Immature natural killer cell (primary cell): ENCODE measurements around the gene RAB20. TPM values are rescaled to one million over a fixed set of nuclear protein-coding genes. Genes with fewer than 3 reads are reported as not detected.
"Not testable (repeated sequence)": the region's sequence is repeated elsewhere in the genome, so short reads cannot be mapped to it uniquely, and the experiment has no call there.

Experiments used
- DNase-seq, 3 donors: peaks; one replicate each; pipeline ENCODE4 v3.0.0; 2022; ENCODE audit warnings: mixed read lengths in 1 of 3
- H3K27ac Mint-ChIP-seq, 6 donors: one replicate each; pipeline ENCODE4 v1.8.0; 2020; ENCODE audit warnings: mixed read lengths in 6 of 6, mild to moderate bottlenecking in 5 of 6, inconsistent platforms in 4 of 6, moderate library complexity in 3 of 6
- H3K27me3 Mint-ChIP-seq, 3 donors: one replicate each; pipeline ENCODE4 v1.8.0; 2020 to 2021; ENCODE audit warnings: low read depth in 3 of 3, mild to moderate bottlenecking in 3 of 3, mixed read lengths in 3 of 3, moderate library complexity in 3 of 3, inconsistent platforms in 1 of 3
- H3K36me3 Mint-ChIP-seq, 3 donors: one replicate each; pipeline ENCODE4 v1.8.0; 2020; ENCODE audit warnings: mixed read lengths in 3 of 3, inconsistent platforms in 2 of 3, mild to moderate bottlenecking in 2 of 3
- H3K4me1 Mint-ChIP-seq, 2 donors: one replicate each; pipeline ENCODE4 v1.8.0; 2020; ENCODE audit warnings: inconsistent platforms in 2 of 2, mild to moderate bottlenecking in 2 of 2, mixed read lengths in 2 of 2, moderate library complexity in 1 of 2
- H3K4me3 Mint-ChIP-seq, 5 donors: one replicate each; pipeline ENCODE4 v1.8.0; 2020; ENCODE audit warnings: mild to moderate bottlenecking in 5 of 5, mixed read lengths in 5 of 5, inconsistent platforms in 3 of 5, moderate library complexity in 3 of 5
- H3K9me3 Mint-ChIP-seq, 6 donors: one replicate each; pipeline ENCODE4 v1.8.0; 2020; ENCODE audit warnings: mild to moderate bottlenecking in 6 of 6, mixed read lengths in 6 of 6, inconsistent platforms in 4 of 6, moderate library complexity in 3 of 6
- polyA plus RNA-seq, 3 donors: library from polyadenylated mRNA; unstranded; fragments of 300-500 nt; fragmentation: Illumina TruSeq; gene quantifications; one replicate each; pipeline ENCODE4 v1.2.3, GENCODE V29; 2021

Gene RAB20
- polyA plus RNA-seq, 3 donors from 2014 or later = 0.39 to 2.7 (median 0.52) TPM

DNA sequence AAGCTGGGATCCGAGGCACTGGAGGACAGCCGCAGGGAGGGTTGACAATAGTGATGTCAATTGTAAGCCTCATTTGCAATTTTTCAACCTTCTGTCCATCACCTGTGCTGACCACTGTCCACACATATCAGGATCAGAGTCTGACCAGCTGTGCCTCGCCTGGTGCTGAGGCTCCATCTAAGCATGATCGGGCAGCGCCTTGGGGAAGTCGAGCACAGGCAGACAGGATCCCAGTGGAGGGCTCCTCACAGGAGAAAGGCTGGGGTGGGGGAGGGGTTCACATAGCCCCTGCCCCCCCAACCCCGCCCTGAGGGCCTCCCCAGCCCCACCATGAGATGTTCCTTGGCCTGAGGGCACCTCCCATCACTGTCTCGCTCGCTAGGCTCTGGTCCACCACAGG, 60.3 kb downstream of the RAB20 start:
- Mint-ChIP-seq H3K4me1 (no peaks in the 10 kb centered on the region), H3K4me3 (no peak overlapping the region), H3K27me3 (peaks cover 0 to 3% (median 3%) of the 10 kb centered on the region in 3 donors), H3K36me3 (no peaks in the 10 kb centered on the region), H3K27ac (no peak overlapping the region), H3K9me3 (no peaks in the 10 kb centered on the region)
- DNase-seq = no peak

DNA sequence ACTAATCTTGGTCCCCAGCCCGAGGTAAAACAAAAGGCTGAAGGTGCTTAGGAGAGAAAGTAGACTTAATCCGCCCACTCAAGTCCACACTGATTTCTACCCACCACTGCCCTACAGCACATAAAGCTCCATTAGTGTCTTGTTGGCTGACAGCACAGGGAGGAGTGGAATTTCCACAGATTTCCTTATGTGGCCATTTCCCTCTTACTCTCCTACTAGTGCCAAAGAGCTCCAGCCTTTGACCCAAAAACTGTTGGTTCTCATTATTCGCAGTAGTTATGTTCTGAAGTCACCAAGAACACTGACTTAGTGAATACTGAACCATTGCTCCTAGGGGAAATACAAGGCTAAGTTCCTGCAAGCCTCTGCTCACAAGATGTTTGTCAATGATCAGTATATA, 61.2 kb downstream of the RAB20 start:
- Mint-ChIP-seq H3K4me1 (no peaks in the 10 kb centered on the region), H3K27ac (no peak overlapping the region), H3K27me3 (peaks cover 0 to 3% (median 3%) of the 10 kb centered on the region in 3 donors), H3K4me3 (no peak overlapping the region), H3K36me3 (no peaks in the 10 kb centered on the region), H3K9me3 (no peaks in the 10 kb centered on the region)
- DNase-seq = no peak

DNA sequence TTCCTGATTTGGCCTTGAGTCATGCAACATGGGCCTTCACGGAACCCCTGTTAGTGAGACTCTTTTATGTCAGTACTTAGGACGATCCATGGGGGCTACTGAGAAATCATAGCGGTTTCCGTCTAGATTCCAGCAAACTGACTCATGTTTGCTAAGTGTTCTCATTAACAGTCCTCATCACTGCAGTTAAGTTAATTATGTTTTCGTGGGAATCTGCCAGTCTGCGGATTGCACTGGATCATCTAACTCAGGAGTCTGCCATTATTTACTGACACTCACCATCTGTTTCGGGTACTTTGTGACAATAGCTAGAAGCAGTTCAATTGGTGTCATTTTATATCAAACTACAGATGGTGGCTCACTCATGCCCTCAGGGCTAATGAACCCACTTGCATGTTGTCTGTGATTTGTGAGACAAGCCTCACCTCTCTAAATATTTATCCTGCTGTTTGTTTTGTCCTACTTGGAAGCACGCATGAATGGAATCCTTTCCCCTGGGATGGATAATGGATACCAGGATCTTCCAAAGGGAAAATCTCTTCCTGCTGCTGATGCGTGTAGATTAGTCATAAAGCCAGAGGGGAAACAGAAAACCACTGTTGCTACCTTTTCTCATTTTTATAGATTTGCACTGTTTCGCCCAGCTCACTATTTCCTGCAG, 61.8 kb downstream of the RAB20 start:
- H3K4me1 Mint-ChIP-seq = no peaks in the 10 kb centered on the region
- H3K9me3 Mint-ChIP-seq = no peaks in the 10 kb centered on the region

DNA sequence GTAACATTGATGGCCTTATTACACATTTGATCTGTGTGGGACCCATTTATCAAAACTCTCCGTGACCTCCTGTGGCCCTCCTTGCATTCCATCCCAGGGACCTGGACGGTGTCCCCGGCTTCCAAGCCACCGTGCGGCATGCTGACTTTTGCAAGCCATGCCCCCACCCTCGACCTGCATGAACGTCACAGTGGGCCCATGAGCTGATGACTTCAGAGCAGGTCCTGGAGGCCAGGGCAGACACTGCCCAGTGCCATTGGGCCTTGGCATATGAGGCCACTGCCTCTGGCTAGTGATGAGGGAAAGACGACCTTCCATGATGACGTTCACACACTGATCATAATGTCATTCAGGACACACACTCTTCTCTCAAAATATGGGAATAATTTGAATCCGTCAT, 62.8 kb downstream of the RAB20 start:
- H3K27ac Mint-ChIP-seq = no peak overlapping the region
- no peak overlapping the region for H3K4me3 Mint-ChIP-seq
- DNase-seq = no peak
- H3K27me3 Mint-ChIP-seq = peaks cover 0 to 3% (median 3%) of the 10 kb centered on the region in 3 donors
- no peaks in the 10 kb centered on the region for H3K36me3 Mint-ChIP-seq
- H3K9me3 Mint-ChIP-seq = no peaks in the 10 kb centered on the region
- H3K4me1 Mint-ChIP-seq = no peaks in the 10 kb centered on the region

More for the DNA sequence above, 61.8 kb downstream of the RAB20 start:
- Mint-ChIP-seq H3K27ac (no peak overlapping the region), H3K36me3 (no peaks in the 10 kb centered on the region), H3K4me3 (no peak overlapping the region), H3K27me3 (peaks cover 0 to 3% (median 3%) of the 10 kb centered on the region in 3 donors)
- DNase-seq = no peak

DNA sequence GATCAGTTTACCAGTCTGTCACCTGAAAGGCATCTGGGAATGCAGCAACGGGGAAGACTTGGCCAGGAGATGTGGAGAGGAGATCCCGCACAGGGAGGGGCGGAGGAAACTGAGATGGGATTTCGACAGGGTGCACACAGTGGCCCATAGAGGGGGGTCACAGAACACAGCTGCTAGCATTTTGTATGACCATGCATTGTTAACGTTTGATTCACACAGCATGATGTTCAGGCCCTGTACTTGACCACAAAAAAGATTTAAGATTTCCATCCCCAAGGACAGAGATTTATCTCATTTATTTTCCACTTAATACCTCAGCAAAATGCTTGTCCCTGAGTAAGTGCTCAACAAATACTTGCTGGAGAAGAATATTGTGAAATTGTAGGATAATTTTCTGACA, 63.2 kb downstream of the RAB20 start:
- peaks cover 0 to 3% (median 3%) of the 10 kb centered on the region in 3 donors for H3K27me3 Mint-ChIP-seq
- no peaks in the 10 kb centered on the region for H3K4me1 Mint-ChIP-seq
- no peaks in the 10 kb centered on the region for H3K9me3 Mint-ChIP-seq
- no peak overlapping the region for H3K27ac Mint-ChIP-seq
- H3K36me3 Mint-ChIP-seq = no peaks in the 10 kb centered on the region
- DNase-seq = no peak
- no peak overlapping the region for H3K4me3 Mint-ChIP-seq

DNA sequence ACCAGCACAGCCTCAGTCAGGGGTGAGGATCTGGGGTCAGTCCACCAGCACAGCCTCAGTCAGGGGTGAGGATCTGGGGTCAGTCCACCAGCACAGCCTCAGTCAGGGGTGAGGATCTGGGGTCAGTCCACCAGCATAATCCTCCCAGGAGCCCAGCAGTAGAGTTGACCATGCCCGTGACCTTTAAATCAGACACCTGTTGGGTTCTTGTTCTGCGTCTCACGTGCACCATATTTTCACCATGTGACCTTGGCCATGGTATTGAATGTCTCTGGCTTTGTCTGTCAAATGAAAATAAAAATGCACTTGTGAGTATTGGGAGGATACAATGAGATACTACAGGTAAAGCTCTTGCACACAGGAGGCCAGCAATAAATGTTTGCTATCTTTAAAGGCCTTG, 63.6 kb downstream of the RAB20 start:
- not testable (repeated sequence) for H3K27me3 Mint-ChIP-seq, H3K9me3 Mint-ChIP-seq, H3K4me1 Mint-ChIP-seq, H3K27ac Mint-ChIP-seq, H3K4me3 Mint-ChIP-seq, DNase-seq, H3K36me3 Mint-ChIP-seq

DNA sequence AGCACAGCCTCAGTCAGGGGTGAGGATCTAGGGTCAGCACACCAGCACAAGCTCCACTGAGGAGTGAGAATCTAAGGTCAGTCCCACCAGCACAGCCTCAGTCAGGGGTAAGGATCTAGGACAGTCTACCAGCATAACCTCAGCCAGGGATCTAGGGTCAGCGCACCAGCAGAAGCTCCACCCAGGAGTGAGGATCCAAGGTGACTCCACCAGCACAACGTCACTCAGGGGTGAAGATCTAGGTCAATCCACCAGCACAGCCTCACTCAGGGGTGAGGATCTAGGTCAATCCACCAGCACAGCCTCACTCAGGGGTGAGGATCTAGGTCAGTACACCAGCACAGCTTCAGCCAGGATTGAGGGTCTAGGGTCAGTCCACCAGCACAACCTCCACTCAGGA, 64.5 kb downstream of the RAB20 start:
- H3K27ac Mint-ChIP-seq = no peak overlapping the region
- H3K4me1 Mint-ChIP-seq = no peaks in the 10 kb centered on the region
- H3K4me3 Mint-ChIP-seq = no peak overlapping the region
- no peak for DNase-seq
- H3K9me3 Mint-ChIP-seq = no peaks in the 10 kb centered on the region
- no peaks in the 10 kb centered on the region for H3K36me3 Mint-ChIP-seq
- H3K27me3 Mint-ChIP-seq = peaks cover 0 to 3% (median 0%) of the 10 kb centered on the region in 3 donors

DNA sequence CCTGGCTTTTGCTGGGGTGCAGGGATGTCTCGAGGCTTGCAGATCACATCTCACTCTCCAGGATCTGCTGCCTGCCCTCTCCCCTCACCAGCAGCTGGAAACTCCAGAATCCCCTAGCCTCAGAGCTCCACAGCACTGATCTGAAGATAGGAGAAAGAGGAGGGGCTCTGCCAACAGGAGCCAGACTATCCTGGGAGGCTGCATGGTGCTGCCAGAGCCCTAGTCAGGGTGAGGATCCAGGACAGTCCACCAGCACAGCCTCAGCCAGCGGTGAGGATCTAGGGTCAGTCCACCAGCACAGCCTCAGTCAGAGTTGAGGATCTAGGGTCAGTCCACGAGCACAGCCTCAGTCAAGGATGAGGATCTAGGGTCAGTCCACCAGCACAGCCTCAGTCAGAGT, 65.2 kb downstream of the RAB20 start:
- H3K27ac Mint-ChIP-seq = peak overlapping the region in 1 of 6 donors; percentile 28
- no peak overlapping the region for H3K4me3 Mint-ChIP-seq
- H3K9me3 Mint-ChIP-seq = no peaks in the 10 kb centered on the region
- no peaks in the 10 kb centered on the region for H3K36me3 Mint-ChIP-seq
- H3K27me3 Mint-ChIP-seq = peaks cover 0 to 3% (median 0%) of the 10 kb centered on the region in 3 donors
- H3K4me1 Mint-ChIP-seq = no peaks in the 10 kb centered on the region
- DNase-seq = no peak

DNA sequence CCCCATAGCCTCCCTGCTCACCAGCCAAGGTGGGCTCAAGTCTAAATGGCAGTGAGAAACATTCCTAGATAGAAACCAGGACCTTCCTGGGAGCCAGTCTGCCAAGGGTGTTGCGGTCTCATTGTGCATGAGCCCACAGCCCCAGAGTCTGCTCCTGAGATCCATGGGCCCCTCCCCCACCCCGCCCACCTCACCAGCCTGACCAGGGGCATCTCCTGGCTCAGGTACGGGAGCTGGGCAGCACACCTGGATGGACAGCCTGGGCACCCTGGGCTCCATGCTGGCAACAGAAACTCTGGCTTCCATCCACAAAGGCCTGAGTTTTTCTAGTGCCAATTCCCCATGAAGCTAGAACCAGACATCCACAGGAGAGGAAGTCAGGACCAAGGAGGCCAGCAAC, 65.6 kb downstream of the RAB20 start:
- Mint-ChIP-seq H3K27me3 (peaks cover 0 to 3% (median 0%) of the 10 kb centered on the region in 3 donors), H3K9me3 (no peaks in the 10 kb centered on the region), H3K36me3 (no peaks in the 10 kb centered on the region), H3K4me1 (no peaks in the 10 kb centered on the region), H3K4me3 (no peak overlapping the region), H3K27ac (no peak overlapping the region)
- DNase-seq = no peak

DNA sequence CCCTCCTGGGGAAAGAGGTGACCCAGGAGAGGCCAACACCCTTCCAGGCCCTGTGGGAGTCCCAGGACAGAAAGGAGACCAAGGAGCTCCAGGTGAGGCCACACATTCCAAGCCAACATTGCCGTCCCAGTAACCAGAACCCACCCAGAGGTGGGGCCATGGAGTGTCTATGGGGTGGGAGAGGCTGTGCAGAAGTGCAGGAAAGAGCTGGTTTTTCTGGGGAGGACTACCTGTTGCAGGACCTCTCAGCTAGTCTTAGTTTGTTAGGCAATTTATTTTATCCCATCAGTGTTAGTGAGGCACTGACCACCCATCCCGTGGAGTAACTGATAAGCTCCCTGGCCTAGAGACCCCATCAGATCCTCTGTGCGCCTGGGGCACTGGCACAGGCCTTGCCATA, 66.1 kb downstream of the RAB20 start:
- H3K4me1 Mint-ChIP-seq = no peaks in the 10 kb centered on the region
- H3K36me3 Mint-ChIP-seq = no peaks in the 10 kb centered on the region
- no peak for DNase-seq
- H3K27me3 Mint-ChIP-seq = peaks cover 0 to 3% (median 0%) of the 10 kb centered on the region in 3 donors
- no peak overlapping the region for H3K27ac Mint-ChIP-seq
- no peak overlapping the region for H3K4me3 Mint-ChIP-seq
- H3K9me3 Mint-ChIP-seq = no peaks in the 10 kb centered on the region

DNA sequence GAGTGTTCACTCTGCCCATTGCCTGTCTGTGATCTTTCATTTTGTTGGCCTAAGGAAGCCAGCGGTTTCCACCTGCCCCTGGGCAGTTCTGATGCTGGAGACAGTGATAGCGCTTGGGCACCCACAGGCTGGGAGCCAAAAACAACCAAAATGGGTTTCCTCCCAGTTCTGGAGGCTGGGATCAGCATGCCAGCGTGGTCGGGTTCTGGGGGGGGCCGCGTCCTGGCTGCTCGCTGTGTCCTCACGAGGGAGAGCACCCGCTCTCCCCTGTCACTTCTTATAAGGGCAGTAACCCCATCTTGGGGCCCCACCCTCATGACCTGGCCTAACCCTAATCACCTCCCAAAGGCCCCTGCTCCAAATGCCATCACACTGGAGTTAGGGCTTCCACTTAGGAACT, 67.9 kb downstream of the RAB20 start:
- no peak overlapping the region for H3K4me3 Mint-ChIP-seq
- no peaks in the 10 kb centered on the region for H3K9me3 Mint-ChIP-seq
- H3K27me3 Mint-ChIP-seq = peaks cover 0 to 5% (median 0%) of the 10 kb centered on the region in 3 donors
- no peaks in the 10 kb centered on the region for H3K36me3 Mint-ChIP-seq
- no peaks in the 10 kb centered on the region for H3K4me1 Mint-ChIP-seq
- no peak overlapping the region for H3K27ac Mint-ChIP-seq
- DNase-seq = no peak

DNA sequence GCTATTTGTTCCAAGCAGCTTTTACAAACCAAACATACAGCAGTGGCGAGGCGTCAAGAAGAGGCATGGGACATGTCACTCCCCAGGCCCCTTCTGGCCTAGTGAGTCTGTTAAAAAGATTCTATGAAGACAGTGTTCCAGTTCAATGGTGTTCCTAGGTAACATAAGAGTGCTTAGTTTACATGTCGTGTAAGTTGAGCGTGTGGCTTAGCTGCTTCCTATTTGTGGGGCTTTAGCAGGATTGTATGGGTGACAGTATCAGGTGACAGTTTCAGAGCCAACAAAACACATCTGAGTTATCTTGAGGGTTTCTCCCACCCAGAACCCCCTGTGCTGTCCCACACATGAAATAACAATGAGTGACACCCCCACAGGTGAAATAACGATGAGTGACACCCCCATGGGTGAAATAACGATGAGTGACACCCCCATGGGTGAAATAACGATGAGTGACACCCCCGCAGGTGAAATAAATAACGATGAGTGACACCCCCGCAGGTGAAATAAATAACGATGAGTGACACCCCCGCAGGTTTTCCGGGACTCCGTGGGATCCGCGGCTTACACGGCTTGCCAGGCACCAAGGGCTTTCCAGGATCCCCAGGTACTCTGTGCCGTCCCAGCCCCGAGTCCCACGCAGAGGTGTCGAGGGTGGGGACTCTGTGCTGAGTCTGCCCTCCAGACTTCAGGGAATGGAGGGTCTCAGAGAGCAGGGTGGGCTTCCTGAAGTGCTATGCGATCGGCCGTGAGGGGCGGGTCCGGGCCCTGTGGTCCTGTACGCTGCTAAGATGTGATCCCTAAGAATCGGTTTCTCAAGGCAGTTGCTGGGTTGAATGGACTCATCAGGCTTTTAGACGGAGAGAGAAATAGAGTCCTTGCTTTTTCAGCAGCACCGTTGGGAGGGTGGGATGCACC, 68.6 kb downstream of the RAB20 start:
- peaks cover 0 to 5% (median 0%) of the 10 kb centered on the region in 3 donors for H3K27me3 Mint-ChIP-seq
- no peaks in the 10 kb centered on the region for H3K9me3 Mint-ChIP-seq
- no peak for DNase-seq
- no peak overlapping the region for H3K27ac Mint-ChIP-seq
- H3K4me3 Mint-ChIP-seq = no peak overlapping the region
- no peaks in the 10 kb centered on the region for H3K36me3 Mint-ChIP-seq
- no peaks in the 10 kb centered on the region for H3K4me1 Mint-ChIP-seq

DNA sequence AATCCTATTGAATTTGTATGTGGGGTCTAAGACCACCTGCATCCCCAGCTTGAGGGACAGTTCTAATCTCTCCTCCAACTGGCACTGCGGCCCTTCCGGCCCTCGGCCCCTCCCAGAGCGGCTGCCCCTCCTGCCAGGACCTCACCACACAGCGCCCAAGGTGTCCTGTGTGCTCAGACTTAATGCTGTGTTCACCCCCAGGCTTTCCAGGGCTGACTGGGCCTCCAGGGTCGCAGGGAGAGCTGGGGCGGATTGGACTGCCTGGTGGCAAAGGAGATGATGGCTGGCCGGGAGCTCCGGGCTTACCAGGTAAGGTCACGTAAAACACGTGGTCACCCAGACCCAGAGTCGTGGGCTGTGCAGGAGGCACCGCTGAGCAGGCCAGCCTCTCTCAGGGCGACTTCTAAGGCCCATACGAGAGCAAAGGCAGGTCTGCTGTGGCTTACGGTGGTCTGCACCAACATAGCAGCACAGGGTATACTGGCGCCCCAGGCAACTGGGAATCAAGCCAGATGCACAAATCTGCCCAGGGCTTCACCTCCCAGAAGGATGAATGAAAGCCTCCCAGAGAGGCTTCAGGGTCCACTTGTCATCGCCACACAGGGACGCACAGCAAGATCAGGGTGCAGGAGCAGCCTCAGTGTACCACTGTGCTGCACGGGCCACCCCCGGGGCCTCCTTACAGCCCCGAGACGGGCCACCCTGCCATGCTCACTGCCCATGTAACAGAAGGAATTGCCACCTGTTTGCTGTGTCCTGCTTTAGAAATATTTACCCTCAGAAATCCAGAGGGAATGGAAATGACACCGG, 69.4 kb downstream of the RAB20 start:
- no peaks in the 10 kb centered on the region for H3K9me3 Mint-ChIP-seq
- peaks cover 0 to 4% (median 0%) of the 10 kb centered on the region in 3 donors for H3K27me3 Mint-ChIP-seq
- H3K4me3 Mint-ChIP-seq = no peak overlapping the region
- no peaks in the 10 kb centered on the region for H3K4me1 Mint-ChIP-seq
- no peak overlapping the region for H3K27ac Mint-ChIP-seq
- DNase-seq = no peak
- no peaks in the 10 kb centered on the region for H3K36me3 Mint-ChIP-seq
